Measurements from ENCODE around the gene SSNA1. TPM values are rescaled to one million over a fixed set of nuclear protein-coding genes. Genes with fewer than 3 reads are reported as not detected.

SSNA1 gene
- total and polyA plus RNA-seq, 9 of the 15 experiments (the other 6 are each of a cell fraction or from before 2014, with no cell fraction given) = 1.9 to 130 (median 57.1) TPM

DNA sequence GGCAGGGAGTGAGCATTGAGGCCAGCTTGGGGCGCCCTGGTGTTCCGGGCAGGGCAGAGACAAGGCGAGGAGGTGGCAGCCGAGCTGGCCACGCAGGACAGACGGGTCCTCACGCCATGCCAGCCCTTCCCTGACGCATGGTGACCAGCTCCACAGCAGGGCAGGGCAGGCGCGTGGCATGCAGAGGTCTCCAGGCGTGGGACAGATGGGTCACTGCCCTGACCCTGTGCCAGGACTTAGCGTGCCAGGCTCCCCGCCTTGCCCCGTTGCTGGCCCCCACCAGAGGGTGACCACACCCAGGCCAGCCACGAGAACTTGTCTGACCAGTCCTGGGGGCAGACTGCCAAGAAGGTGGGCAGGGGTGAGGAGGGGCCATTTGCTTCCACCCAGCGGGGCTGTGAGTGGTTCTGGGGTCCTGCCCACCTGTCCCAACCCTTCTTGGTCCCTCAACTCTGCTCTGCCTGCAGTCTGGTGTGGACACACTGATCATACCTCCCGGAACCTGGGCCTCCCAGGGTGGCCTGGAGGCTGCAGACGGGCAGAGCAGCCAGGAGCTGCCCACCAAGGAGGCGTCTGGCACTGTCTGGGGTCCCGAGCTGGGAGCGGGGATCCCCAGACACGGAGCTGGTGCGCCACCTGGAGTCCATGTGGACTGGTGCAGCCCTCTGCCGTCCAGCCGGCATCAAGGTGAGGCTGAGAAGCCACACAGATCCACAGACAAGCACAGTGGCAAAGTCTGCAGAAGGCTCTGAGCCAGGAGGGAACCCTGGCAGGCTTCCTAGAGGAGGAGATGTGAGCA, 38.8 kb downstream of the SSNA1 start, which contains the start of gene RNF224 (continued):
- TF ChIP-seq, protein P1, sequence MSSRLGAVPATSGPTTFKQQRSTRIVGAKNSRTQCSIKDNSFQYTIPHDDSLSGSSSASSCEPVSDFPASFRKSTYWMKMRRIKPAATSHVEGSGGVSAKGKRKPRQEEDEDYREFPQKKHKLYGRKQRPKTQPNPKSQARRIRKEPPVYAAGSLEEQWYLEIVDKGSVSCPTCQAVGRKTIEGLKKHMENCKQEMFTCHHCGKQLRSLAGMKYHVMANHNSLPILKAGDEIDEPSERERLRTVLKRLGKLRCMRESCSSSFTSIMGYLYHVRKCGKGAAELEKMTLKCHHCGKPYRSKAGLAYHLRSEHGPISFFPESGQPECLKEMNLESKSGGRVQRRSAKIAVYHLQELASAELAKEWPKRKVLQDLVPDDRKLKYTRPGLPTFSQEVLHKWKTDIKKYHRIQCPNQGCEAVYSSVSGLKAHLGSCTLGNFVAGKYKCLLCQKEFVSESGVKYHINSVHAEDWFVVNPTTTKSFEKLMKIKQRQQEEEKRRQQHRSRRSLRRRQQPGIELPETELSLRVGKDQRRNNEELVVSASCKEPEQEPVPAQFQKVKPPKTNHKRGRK (tag; IDR thresholded peaks at IDR 0.05) = no peak
- TF ChIP-seq, protein P2, sequence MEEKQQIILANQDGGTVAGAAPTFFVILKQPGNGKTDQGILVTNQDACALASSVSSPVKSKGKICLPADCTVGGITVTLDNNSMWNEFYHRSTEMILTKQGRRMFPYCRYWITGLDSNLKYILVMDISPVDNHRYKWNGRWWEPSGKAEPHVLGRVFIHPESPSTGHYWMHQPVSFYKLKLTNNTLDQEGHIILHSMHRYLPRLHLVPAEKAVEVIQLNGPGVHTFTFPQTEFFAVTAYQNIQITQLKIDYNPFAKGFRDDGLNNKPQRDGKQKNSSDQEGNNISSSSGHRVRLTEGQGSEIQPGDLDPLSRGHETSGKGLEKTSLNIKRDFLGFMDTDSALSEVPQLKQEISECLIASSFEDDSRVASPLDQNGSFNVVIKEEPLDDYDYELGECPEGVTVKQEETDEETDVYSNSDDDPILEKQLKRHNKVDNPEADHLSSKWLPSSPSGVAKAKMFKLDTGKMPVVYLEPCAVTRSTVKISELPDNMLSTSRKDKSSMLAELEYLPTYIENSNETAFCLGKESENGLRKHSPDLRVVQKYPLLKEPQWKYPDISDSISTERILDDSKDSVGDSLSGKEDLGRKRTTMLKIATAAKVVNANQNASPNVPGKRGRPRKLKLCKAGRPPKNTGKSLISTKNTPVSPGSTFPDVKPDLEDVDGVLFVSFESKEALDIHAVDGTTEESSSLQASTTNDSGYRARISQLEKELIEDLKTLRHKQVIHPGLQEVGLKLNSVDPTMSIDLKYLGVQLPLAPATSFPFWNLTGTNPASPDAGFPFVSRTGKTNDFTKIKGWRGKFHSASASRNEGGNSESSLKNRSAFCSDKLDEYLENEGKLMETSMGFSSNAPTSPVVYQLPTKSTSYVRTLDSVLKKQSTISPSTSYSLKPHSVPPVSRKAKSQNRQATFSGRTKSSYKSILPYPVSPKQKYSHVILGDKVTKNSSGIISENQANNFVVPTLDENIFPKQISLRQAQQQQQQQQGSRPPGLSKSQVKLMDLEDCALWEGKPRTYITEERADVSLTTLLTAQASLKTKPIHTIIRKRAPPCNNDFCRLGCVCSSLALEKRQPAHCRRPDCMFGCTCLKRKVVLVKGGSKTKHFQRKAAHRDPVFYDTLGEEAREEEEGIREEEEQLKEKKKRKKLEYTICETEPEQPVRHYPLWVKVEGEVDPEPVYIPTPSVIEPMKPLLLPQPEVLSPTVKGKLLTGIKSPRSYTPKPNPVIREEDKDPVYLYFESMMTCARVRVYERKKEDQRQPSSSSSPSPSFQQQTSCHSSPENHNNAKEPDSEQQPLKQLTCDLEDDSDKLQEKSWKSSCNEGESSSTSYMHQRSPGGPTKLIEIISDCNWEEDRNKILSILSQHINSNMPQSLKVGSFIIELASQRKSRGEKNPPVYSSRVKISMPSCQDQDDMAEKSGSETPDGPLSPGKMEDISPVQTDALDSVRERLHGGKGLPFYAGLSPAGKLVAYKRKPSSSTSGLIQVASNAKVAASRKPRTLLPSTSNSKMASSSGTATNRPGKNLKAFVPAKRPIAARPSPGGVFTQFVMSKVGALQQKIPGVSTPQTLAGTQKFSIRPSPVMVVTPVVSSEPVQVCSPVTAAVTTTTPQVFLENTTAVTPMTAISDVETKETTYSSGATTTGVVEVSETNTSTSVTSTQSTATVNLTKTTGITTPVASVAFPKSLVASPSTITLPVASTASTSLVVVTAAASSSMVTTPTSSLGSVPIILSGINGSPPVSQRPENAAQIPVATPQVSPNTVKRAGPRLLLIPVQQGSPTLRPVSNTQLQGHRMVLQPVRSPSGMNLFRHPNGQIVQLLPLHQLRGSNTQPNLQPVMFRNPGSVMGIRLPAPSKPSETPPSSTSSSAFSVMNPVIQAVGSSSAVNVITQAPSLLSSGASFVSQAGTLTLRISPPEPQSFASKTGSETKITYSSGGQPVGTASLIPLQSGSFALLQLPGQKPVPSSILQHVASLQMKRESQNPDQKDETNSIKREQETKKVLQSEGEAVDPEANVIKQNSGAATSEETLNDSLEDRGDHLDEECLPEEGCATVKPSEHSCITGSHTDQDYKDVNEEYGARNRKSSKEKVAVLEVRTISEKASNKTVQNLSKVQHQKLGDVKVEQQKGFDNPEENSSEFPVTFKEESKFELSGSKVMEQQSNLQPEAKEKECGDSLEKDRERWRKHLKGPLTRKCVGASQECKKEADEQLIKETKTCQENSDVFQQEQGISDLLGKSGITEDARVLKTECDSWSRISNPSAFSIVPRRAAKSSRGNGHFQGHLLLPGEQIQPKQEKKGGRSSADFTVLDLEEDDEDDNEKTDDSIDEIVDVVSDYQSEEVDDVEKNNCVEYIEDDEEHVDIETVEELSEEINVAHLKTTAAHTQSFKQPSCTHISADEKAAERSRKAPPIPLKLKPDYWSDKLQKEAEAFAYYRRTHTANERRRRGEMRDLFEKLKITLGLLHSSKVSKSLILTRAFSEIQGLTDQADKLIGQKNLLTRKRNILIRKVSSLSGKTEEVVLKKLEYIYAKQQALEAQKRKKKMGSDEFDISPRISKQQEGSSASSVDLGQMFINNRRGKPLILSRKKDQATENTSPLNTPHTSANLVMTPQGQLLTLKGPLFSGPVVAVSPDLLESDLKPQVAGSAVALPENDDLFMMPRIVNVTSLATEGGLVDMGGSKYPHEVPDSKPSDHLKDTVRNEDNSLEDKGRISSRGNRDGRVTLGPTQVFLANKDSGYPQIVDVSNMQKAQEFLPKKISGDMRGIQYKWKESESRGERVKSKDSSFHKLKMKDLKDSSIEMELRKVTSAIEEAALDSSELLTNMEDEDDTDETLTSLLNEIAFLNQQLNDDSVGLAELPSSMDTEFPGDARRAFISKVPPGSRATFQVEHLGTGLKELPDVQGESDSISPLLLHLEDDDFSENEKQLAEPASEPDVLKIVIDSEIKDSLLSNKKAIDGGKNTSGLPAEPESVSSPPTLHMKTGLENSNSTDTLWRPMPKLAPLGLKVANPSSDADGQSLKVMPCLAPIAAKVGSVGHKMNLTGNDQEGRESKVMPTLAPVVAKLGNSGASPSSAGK (IDR thresholded peaks at IDR 0.05) = no peak
- TF ChIP-seq MYBL2 (IDR thresholded peaks at IDR 0.05; ENCODE audit: low read depth) (no peak), MYBL2 (CRISPR knock-in tag; IDR thresholded peaks at IDR 0.05; ENCODE audit: borderline replicate concordance) (no peak), KLF10 (CRISPR knock-in tag; IDR thresholded peaks at IDR 0.05) (no peak), HCFC1 (IDR thresholded peaks at IDR 0.05; ENCODE audit: low read depth, low read length) (peak; percentile 37; the same call in 1 of the 2 replicates), ELF4 (CRISPR knock-in tag; IDR thresholded peaks at IDR 0.05) (no peak), ESRRA (IDR thresholded peaks at IDR 0.05; ENCODE audit: borderline replicate concordance, low read depth) (peak; percentile 34; the same call in 1 of the 2 replicates), CCAR2 (IDR thresholded peaks at IDR 0.05; ENCODE audit: low read depth, low read length) (no peak), NFIC (IDR thresholded peaks at IDR 0.05) (peak; percentile 38), ZNF175 (CRISPR knock-in tag; IDR thresholded peaks at IDR 0.05; ENCODE audit: low read depth) (no peak), FOXP1 (CRISPR knock-in tag; IDR thresholded peaks at IDR 0.05) (0 out of 2 replicates have a peak, but pooled peaks have one; percentile 42), ZNF75A (CRISPR knock-in tag; IDR thresholded peaks at IDR 0.05) (no peak)
